GM06990 (cell line): ENCODE measurements around the gene MAN1B1.

Source experiments
- DNase-seq: peaks from one replicate; pipeline ENCODE4 v3.0.0-alpha.2; 2011; ENCODE audit not compliant: insufficient read length; ENCODE audit errors: extremely low read depth
- H3K27me3 ChIP-seq: replicated peaks from 2 replicates; pipeline ENCODE4 v1.6.0; 2011; ENCODE audit warnings: low read length; ENCODE audit not compliant: control insufficient read depth, insufficient read depth
- H3K36me3 ChIP-seq: 2 replicates; pipeline ENCODE4 v1.5.1; 2011; ENCODE audit warnings: low read length; ENCODE audit not compliant: control insufficient read depth, insufficient read depth
- H3K4me3 ChIP-seq: replicated peaks from 2 replicates; pipeline ENCODE4 v1.5.1; 2011; ENCODE audit warnings: low read depth, mild to moderate bottlenecking, control low read depth, low read length
- CTCF ChIP-seq: IDR thresholded peaks from 2 replicates; pipeline ENCODE4 v1.5.1; 2011; ENCODE audit warnings: low read length, control low read depth, mild to moderate bottlenecking, inconsistent platforms; ENCODE audit not compliant: insufficient read depth, poor library complexity, severe bottlenecking

MAN1B1 gene

GRCh38 chr9:137107312-137107921 lies 20.6 kb downstream of the MAN1B1 start:
- no peak overlapping the region for H3K4me3 ChIP-seq
- no peak for DNase-seq
- peaks cover 49% of the 10 kb centered on the region for H3K36me3 ChIP-seq
- no peak for TF ChIP-seq CTCF
- H3K27me3 ChIP-seq: no peaks in the 10 kb centered on the region

GRCh38 chr9:137107982-137108381 lies 21.2 kb downstream of the MAN1B1 start:
- no peak overlapping the region for H3K4me3 ChIP-seq
- H3K36me3 ChIP-seq: peaks cover 45% of the 10 kb centered on the region
- TF ChIP-seq CTCF: no peak
- no peaks in the 10 kb centered on the region for H3K27me3 ChIP-seq
- no peak for DNase-seq

GRCh38 chr9:137108608-137109249 lies 21.9 kb downstream of the MAN1B1 start:
- no peak for TF ChIP-seq CTCF
- DNase-seq: no peak
- peaks cover 40% of the 10 kb centered on the region for H3K36me3 ChIP-seq
- no peak overlapping the region for H3K4me3 ChIP-seq
- no peaks in the 10 kb centered on the region for H3K27me3 ChIP-seq

GRCh38 chr9:137109250-137110146 lies 22.7 kb downstream of the MAN1B1 start:
- Histone ChIP-seq H3K4me3 (no peak overlapping the region), H3K27me3 (no peaks in the 10 kb centered on the region), H3K36me3 (peaks cover 37% of the 10 kb centered on the region)
- TF ChIP-seq CTCF: no peak
- no peak for DNase-seq

- peaks cover 36% of the 10 kb centered on the region for H3K36me3 ChIP-seq
- no peak for DNase-seq
Observed at GRCh38 chr9:137110147-137110910, 23.5 kb downstream of the MAN1B1 start.

More at GRCh38 chr9:137110147-137110910, 23.5 kb downstream of the MAN1B1 start:
- Histone ChIP-seq H3K27me3 (no peaks in the 10 kb centered on the region), H3K4me3 (no peak overlapping the region)
- no peak for TF ChIP-seq CTCF
